Stimulated activated CD8-positive, alpha-beta memory T cell treated with anti-CD3 and anti-CD28 coated beads, Interleukin-4, amount 100 ng/mL, for 48 hours (primary cell): ENCODE data around the gene ANXA2R.
"Not testable (repeated sequence)": the region's sequence is repeated elsewhere in the genome, so short reads cannot be mapped to it uniquely, and the experiment has no call there.

Experiments used
- DNase-seq: peaks from one replicate; pipeline ENCODE4 v3.0.0-alpha.2; 2020

The ANXA2R gene

GRCh38 chr5:43040287-43041098 is at the start of gene ANXA2R:
Gene ANXA2R (minus strand): TSS chr5:43040319. CDS start chr5:43040046, 273 bp downstream.
- peak; percentile 93 for DNase-seq

- DNase-seq: not testable (repeated sequence)
These were observed 46.2 kb upstream of the ANXA2R start for GRCh38 chr5:43086118-43086908.

- no peak for DNase-seq
These were observed 45.3 kb upstream of the ANXA2R start for GRCh38 chr5:43085453-43085852.

- DNase-seq: not testable (repeated sequence)
These were observed 44.3 kb upstream of the ANXA2R start for GRCh38 chr5:43084468-43084867.

GRCh38 chr5:43081345-43081744 is 41.2 kb upstream of the ANXA2R start:
- DNase-seq: not testable (repeated sequence)

GRCh38 chr5:43078956-43079355 is 38.8 kb upstream of the ANXA2R start:
- no peak for DNase-seq

- not testable (repeated sequence) for DNase-seq
These were observed 37.5 kb upstream of the ANXA2R start for GRCh38 chr5:43077446-43078191.

- no peak for DNase-seq
These were observed 35.5 kb upstream of the ANXA2R start for GRCh38 chr5:43075319-43076293.

GRCh38 chr5:43074987-43075318 is 34.8 kb upstream of the ANXA2R start:
- DNase-seq: no peak

- peak; percentile 64 for DNase-seq
These were observed 33.8 kb upstream of the ANXA2R start for GRCh38 chr5:43073597-43074546.

- DNase-seq: not testable (repeated sequence)
These were observed 29.2 kb upstream of the ANXA2R start for GRCh38 chr5:43069401-43069720.

- no peak for DNase-seq
These were observed 27.9 kb upstream of the ANXA2R start for GRCh38 chr5:43068037-43068436.

- peak; percentile 94 for DNase-seq
These were observed 27.0 kb upstream of the ANXA2R start for GRCh38 chr5:43066799-43067741.

GRCh38 chr5:43065948-43066798 is 26.1 kb upstream of the ANXA2R start:
- peak; percentile 78 for DNase-seq

GRCh38 chr5:43065387-43065947 is 25.3 kb upstream of the ANXA2R start:
- no peak for DNase-seq

- DNase-seq: no peak
These were observed 23.6 kb upstream of the ANXA2R start for GRCh38 chr5:43063721-43064171.

- DNase-seq: no peak
These were observed 21.4 kb upstream of the ANXA2R start for GRCh38 chr5:43061352-43062075.

GRCh38 chr5:43060020-43060419 is 19.9 kb upstream of the ANXA2R start:
- DNase-seq: not testable (repeated sequence)
